ENCODE data around the gene FBXL17.

DNA sequence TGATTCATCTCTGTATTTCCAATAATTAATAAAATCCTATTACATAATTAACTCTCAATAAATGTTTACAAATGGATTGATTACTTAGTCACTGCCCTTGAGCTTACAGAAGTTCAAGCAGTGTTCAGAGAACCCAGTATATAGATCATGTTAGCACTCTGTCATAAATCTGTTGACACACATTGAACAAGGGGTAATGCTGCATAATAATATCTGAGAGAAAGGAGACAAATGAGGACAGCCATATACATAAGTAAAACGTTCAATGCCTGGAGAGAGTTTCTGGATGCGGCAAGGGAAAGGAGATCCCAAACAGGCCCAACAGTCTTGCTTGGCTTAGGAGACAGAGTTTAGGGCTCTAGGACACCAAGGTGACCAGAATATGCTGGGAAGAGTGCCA lies 270.2 kb downstream of the FBXL17 start:
- TF ChIP-seq NPAS2 (CRISPR knock-in tag; IDR thresholded peaks at IDR 0.05; ENCODE audit: borderline replicate concordance), result no peak
- TF ChIP-seq, protein P1, sequence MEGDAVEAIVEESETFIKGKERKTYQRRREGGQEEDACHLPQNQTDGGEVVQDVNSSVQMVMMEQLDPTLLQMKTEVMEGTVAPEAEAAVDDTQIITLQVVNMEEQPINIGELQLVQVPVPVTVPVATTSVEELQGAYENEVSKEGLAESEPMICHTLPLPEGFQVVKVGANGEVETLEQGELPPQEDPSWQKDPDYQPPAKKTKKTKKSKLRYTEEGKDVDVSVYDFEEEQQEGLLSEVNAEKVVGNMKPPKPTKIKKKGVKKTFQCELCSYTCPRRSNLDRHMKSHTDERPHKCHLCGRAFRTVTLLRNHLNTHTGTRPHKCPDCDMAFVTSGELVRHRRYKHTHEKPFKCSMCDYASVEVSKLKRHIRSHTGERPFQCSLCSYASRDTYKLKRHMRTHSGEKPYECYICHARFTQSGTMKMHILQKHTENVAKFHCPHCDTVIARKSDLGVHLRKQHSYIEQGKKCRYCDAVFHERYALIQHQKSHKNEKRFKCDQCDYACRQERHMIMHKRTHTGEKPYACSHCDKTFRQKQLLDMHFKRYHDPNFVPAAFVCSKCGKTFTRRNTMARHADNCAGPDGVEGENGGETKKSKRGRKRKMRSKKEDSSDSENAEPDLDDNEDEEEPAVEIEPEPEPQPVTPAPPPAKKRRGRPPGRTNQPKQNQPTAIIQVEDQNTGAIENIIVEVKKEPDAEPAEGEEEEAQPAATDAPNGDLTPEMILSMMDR (IDR thresholded peaks at IDR 0.05), result no peak

Data from A549 (cell line).